ENCODE data around the gene FAM20A.

The FAM20A gene

DNA sequence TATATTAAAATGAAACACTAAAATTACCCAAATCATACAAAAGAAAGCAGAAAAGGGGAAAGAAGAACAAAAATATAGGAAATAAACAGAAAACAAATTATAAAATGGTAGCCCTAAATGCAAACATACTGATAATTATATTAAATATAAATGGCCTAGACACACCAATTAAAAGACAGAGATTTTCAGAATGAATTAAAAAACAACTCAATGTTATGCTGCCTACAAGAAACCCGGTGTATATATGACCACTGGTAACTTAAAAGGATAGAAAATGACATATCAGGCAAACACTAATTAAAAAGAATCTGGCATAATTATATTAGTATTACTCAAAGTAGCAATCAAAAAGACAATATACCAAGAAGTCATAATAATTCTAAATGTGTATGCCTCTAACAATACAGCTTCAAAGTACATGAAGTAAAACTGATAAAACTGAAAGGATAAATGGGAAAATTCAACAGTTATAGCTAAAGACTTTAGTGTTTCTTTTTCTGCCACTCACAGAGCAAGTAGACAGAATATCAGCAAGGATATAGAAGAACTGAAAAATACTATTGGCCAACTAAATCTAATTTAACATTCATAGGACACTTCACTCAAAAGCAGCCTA is 7.5 kb upstream of the FAM20A start:
- DNase-seq = no peak

DNA sequence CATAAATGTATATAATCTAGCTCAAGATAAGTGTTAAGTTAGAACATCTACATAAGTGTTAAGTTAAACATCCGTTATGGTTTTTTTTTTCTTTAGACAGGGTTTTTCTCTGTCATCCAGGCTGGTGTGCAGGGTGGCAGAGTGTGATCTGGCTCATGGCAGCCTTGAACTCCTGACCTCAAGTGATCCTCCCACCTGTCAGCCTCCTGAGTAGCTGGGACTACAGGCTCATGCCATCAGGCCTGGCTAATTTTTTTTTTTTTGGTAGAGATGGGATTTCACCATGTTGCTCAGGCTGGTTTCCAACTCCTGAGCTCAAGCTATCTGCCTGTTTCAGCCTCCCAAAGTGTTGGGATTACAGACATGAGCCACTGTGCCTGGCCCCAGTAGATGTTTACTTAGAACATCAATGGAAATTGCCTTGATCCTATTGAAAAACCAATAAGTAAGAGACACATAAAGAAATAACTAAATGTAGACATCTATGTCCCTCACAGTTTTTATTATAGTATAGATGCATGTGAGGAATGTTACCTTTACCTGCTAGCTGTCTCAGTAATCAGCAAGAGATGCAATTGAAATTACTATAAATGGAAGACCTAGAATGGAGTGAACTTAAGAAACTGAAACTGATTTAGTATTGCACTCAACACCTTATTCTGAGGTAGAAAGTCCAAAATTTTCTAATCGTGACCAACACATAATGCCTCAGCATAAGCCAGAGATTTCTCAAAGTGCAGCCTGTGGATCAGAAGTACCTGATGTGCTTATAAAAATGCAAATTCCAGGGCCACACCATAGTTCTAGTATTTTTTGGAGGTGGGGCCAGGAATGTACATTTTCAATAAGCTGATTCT is 5.5 kb upstream of the FAM20A start:
- no peak for DNase-seq

DNA sequence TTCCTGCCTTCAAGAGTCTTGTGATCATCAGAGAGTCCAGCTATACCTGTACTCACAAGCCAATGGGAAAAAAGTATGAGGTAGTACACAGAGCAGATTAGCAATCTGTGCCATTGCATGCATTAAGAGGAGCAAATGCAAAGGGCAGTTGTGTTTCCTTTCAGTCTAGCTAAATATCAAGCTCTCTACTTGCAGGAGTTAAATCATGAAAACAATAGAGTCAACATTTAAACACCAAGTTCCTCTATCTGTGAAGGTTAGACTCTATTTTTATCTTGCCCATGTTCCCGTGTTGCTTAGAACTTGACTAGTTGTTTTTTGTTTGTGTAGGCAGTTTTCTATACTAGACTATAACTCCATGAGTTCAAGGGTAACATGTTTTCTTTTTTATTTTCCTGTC is 4.7 kb upstream of the FAM20A start:
- DNase-seq = no peak

DNA sequence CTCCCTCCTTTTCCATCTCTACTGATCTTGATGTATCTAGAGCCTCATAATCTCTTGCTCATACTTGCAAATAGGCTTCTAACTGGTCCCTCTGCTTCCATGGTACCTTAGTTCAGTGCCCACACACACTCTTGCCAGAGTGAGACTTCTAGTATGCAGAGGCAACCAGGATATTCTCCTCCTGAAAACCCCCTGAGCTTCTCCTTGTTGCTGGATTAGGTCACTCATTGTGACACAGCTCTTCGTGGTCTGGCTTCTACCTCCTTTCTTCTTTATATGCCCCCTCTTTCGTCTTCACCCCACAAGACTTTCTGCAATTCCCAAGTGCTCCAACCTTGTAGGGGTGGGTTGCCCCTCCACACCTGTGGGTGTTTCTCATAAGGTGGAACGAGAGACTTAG is 2.5 kb upstream of the FAM20A start:
- no peak for DNase-seq

DNA sequence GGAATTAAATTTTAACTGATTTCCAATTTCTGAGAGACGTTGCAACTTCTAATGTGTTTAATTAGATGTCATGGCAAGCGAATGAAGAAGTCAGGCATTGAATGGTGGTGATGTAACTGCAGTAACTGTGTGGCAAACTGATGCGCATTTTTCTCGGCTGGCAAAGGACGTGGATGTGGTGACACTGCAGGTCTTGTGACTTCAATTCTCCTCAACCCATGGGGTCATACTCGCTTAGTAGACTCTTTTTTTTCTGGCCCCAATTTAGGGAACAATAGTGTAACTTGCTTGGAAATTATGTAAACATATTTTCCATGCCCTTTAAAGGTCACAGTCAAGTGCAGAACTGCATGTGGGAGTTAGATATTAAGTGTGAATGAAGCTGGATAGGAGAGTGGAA is 1.9 kb upstream of the FAM20A start:
- no peak for DNase-seq

DNA sequence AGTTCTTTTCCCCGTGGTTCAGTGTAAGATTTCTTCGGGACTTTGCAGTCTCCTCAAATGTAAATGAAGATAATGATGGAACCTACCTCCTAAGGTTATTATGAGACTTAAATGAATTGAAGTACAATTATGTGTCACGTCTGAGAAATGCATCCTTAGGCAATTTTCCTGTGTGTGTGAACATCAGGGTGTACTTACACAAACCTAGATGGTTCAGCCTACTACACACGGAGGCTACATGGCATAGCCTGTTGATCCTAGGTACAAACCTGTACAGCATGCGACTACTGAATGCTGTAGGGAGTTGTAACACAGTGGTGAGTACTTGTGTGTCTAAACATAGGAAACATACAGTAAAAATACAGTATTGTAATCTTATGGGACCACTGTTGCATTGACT is 1.1 kb upstream of the FAM20A start:
- DNase-seq = no peak

DNA sequence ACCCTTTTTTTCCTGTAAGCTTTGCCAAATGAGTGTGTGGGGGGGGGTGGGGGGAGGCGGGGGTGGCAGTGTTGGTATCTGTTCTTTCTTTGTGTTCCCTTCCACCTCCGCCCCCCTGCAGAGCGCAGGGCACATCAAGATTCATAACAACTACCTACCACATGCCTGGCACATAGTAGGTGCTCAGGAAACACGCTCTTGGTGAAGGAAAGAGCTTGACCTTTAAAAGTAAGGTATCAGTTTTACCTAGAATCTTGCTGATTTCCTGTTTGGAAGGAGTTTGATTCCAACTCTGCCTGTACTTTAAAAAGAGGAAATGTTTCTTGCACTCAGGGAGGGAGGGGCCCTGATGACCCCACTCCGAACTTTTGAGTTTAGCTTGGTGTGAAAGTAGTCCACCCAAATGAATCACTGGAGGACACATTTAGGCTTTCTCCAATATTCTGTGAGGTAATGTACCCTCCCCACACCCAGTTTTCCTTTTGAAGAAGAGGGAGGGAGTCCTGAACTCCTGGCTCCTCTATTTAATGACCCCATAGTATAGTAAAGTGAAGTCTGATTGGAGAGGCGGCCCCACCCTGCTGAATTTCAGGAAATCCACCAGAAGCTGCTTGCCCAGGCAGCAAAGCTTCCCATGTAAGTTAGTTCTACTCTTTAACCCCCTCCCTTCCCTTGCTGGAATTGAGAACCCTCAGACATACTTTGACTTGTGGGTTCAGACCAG is 560 bp upstream of the FAM20A start:
- DNase-seq = no peak

DNA sequence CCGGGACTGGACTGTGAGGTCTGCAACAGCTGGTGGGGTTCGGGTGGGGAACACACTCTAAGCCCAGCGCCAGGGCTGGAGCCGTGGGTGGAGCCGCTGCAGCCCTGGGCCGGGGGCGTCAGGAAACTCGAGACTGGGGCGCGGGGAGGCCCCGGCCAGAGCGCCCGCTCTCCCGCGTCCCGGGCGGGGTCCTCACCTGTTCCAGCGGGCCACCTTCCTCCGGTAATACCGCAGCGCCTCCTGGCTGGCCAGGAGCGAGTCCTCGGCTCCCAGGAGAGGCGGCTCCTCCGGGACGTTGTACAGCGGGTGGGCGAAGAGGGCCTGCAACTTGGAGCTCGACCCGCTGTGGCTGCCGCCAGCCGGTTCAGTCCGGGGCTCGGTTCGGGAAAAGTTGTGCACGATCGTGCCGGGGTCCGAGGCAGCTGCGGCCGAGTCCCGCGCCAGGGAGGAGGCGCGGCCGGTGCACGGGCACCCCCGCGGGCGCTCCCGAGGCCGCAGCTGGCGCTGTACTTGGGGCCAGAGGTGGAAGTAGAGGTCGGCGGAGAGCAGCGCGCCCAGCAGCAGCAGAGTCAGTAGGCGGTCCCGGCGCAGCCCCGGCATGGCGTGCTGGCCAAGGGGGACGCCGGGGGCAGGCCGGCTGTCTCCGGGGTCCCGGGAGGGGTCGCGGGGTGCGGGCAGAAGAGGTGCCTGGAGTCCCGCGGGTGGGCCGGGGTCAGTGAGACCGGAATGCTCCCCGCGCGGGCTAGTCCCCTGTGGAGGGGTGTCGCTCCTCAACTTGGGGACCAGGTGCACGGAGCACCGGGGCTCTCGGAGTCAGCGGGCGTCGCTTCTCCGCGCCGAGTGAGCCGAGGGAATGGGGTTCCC is 868 bp downstream of the FAM20A start:
- no peak for DNase-seq

DNA sequence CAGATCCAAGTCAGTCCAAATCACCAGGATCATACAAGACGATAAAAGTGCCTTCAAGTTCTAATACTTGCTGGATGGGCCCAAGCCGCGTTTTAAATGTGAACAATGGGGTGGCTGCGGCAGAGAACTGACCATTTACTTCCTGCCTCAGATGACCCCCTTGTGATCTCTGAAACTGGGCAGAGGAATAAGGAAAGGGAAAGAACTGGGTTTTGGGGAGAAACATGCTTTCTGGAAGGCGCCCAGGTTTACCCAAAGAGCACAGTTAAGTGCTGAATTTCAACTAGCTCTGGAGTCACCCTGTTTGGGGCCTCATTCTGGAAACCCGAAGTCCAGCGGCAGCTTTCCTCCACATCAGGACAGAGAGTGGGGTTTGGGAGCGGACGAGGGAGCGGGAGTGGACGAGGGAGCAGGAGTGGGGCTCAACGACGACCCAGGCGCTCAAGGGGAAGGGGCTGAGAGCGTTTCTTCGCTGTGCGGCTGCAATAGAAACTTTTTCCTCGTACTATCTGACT is 1.6 kb downstream of the FAM20A start:
- DNase-seq = no peak

DNA sequence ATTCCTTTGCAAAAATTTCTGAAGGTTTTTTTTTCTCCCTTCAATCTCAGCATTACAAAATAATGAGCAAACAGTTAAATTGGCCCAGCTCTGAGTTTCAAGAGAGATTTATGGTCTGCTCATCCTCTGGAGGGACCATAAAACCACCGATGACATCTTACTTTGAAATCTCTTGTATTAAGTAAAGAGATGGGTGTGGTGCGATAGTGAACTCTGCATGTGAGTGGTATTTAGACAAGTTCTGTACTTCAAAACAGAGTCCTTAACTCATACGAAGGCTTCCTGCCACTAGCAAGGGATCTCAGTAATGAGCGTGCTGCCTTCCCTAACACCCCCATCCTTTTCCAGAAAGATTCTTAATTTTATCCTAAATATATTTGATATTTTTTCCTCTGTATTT is 2.1 kb downstream of the FAM20A start:
- no peak for DNase-seq

DNA sequence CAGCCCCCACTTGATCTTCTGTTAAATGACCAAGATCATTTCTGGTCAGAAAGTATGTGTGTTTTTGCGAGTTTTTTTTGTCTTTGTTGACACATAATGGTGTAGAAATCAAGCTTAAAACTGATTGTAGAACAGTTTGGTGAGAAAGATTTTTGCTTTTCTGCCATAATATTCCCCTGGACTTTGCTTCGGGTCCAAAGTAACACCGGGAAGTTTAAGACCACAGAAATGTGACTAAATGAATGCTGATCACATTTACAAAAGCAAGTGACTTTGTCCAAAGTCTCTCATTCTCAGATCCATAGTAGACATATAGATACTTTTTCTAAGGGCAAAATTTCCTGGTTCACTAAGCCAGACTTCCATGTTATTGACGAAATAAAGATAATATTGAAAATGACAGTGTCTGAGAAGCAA is 2.6 kb downstream of the FAM20A start:
- no peak for DNase-seq

DNA sequence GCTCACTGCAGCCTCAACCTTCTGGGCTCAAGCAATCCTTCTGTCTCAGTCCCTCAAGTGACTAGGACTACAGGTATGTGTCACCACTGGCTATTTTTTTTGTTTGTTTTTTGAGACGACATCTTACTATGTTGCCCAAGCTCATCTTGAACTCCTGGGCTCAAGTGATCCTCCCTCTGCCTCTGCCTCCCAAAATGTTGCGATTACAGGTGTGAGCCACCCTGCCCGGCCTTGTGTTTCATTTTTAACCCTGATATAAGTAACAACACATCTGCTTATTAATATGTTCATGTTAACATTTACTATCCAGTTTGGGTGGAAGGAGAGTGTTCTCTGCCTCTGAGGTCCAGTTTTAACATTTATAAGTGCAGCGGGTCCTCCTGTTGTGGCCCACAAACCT is 3.1 kb downstream of the FAM20A start:
- no peak for DNase-seq

DNA sequence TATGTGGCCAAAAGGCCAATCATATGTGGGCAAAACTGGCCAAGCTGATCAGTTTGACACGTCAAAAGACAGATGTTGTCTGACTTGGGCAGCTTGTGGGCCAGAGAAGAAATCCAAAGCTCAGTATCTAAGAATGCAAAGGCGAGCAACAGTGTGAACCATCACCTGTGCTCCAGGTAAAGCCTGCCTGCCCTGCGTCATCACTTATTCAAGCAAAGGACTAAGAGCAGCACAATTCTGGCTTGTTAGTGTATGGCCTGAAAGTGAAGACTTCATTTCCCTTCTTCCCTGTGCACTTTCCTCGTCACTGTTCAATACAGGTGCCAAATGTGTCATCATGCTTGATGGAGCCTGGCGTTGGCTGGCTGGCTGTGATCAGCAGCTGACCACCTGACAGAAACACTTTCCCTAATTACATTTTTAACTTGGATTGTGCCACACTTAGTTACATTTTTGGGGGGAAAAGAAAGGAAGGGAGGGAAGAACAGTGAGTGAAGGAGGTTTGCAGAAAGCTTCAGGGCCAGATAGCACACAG is 4.7 kb downstream of the FAM20A start:
- no peak for DNase-seq

DNA sequence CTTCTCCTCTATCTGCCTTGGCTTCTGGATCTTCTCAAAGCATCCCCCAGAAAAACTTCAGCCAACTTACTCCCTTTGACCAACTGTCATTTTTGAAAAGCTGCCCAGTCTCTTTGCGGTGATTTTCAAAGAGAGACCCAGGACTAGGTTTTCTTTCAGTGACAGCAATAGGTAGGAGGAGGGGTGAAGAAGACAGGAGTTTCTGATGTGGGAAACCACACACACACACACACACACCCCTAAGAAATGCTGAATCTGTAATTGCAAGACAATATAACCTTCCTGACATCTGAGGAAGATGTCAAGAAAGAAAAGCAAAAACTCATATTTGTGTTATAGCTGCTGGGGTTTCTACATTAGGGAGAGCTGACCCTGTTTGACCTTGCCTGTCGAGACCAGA is 5.2 kb downstream of the FAM20A start:
- DNase-seq = no peak

DNA sequence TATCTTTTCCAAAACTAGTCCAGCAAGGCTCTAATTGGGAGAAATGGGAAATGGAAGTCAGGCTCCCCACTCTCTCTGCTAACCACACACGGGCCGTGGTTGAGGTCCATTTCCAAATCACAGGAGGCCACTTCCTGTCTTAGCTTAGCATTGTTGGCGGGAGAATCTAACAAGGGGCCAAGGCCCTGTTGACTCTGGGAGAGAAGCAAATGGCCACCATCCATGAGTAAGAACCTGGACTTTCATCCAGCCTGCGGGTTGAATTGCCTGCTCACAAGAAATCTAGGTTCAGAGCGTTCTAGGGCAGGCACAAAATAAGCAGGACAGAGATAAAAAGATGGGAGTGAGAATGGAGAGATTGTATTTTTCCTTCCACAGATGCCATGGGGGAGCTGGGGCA is 5.7 kb downstream of the FAM20A start:
- no peak for DNase-seq

DNA sequence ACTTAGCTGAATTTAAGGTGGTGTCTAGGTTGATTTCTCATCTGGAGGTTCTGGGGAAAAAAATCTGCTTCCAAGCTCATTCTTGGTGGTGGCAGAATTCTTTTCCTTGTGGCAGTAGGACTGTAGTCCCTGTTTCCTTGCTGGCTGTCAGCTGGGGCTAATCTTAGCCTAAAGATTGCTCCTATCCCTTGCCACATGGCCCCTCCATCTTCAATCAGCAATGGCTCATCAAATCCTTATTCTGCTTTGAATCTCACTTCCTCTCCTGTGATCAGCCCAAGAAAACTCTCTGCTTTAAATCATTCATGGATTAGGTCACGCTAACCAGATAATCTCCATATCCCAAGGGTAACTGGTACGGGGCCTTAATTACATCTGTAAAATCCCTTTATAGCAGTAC is 6.6 kb downstream of the FAM20A start:
- no peak for DNase-seq

DNA sequence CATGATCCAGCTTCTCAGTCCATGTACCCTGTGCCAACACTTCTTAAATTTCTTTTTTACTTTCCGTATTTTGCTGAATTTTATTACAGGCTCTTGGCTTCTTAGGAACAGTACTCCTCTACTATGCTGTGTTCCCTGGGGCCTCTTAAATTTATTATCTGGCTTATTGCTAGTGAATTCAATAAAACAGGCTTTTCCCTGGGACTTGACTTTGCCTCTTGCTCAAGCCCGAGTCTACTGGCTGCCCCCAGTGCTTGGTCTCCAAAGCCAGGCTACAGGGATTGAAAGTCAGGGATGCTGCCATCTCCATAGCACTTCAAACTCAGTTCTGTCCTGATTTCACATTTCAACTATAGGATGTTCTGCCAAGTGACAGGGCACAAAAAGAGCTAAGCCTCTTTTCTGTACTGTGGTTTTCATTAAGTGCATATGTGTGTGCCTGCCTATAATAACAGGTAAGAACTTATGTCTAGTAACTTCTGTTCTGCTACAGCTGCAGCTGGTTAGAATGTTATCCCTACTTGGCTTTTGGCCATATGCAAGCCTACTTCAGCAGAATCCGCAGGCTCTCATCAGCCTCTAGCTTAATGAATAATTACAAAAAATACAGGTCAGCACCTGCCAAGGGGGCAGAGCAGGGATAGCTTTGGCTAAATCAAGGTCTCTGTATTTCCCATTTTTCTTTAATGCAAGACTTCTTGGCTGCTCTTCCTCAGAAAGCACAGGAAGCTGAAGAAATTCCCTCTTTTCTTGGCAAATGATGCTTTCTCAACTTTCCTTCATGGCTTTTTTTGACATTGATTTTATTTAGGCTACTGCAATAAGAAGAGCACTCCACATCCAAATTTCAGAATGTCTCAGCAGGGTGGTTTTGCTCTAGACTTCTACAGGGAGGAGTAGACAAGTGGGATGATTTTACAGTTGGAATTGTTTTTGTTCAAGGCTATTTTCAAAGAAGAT is 8.2 kb downstream of the FAM20A start:
- no peak for DNase-seq

DNA sequence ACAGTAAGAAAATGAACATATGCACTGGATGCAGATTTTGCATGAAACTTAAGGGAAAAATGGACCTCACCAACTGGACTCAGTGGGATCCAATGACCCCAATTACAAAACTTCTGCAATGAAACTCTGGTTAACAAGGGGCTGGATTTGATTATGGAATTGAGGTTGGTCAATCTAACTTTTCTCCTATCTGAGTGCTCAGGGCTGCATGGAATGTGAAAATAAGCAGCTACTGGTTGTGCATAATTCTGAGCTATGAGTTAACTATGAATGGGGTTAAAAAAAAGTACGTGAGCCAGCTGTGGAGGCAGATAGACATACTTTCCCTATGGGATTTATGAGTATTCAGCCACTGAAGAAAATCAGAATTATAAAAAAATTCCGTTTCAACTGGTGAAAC is 9.2 kb downstream of the FAM20A start:
- no peak for DNase-seq

DNA sequence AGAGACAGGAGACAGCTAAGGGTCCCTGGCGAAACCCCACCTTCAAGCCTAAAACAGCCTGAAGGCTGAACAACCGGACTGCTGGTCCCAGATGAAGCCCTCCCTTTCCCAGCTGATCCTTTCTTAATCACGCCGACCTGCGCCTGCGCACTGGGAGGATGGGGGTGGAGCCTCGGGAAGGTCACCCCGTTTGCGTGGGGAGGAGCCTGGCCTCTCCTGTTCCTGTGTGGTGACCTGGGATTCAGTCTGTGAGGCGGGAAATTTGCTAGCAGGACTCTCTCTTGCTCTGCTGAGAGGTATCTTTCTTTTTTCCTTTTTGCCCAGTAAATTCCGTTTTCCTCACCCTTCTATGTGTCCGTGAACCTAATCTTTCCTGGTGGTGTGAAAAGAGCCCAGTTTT is 9.6 kb downstream of the FAM20A start:
- no peak for DNase-seq

DNA sequence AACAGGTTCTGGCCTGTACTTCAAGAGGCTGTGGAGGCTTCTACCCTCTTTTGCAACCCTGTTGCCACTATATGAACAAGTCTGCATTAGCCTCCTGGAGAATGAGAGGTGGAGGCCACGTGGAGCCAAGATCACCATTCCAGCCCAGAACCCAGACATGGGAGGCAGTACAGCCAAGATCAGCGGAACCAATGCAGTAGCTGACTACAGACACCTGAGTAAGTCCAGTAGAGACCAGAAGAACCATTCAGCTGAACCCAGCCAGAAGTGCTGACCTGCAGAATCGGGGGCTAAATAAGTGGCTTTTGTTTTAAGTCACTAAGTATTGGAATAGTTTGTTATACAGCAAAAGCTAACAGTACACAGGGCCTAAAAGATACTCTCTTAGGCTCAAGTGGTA is 12.1 kb downstream of the FAM20A start:
- DNase-seq = no peak

DNA sequence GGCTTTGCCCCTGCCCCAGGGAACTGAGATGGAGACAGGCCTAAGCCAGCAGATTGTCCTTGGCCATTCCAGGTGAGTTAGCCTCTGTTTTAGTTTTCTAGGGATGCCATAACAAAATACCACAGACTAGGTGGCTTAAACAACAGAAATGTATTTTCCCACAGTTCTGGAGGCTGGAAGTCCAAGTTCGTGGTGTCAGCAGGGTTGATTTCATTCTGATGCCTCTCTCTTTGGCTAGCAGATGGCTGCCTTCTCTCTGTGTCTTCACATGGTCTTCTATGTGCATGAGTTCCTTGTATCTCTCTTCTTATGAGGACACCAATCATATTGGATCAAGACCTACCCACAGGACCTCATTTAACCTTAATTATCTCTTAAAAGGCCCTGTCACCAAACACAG is 12.8 kb downstream of the FAM20A start:
- no peak for DNase-seq
